ENCODE results near the gene DLG2.

GRCh38 chr11:83493034-83493433 lies 2134.1 kb downstream of the DLG2 start:
- no peak for TF ChIP-seq CTCF (conservative IDR thresholded peaks at IDR 0.05 in 1 of 2, IDR thresholded peaks at IDR 0.05 in 1 of 2; ENCODE audit: extremely low read depth in 1 of 2, insufficient read depth in 1 of 2, low read depth in 1 of 2, low read length in 2 of 2)
- no peak for TF ChIP-seq EZH2 (IDR thresholded peaks at IDR 0.05; ENCODE audit: borderline replicate concordance, low read length)
